Stimulated activated CD4-positive, alpha-beta T cell treated with anti-CD3 and anti-CD28 coated beads, Interleukin-15, amount 100 ng/mL, for 48 hours (primary cell): ENCODE data around the gene SEMA3G.

Source experiments
- DNase-seq, 2 donors: peaks; one replicate each; pipeline ENCODE4 v3.0.0-alpha.2; 2020; ENCODE audit warnings: low read depth in 2 of 2

SEMA3G gene

DNA sequence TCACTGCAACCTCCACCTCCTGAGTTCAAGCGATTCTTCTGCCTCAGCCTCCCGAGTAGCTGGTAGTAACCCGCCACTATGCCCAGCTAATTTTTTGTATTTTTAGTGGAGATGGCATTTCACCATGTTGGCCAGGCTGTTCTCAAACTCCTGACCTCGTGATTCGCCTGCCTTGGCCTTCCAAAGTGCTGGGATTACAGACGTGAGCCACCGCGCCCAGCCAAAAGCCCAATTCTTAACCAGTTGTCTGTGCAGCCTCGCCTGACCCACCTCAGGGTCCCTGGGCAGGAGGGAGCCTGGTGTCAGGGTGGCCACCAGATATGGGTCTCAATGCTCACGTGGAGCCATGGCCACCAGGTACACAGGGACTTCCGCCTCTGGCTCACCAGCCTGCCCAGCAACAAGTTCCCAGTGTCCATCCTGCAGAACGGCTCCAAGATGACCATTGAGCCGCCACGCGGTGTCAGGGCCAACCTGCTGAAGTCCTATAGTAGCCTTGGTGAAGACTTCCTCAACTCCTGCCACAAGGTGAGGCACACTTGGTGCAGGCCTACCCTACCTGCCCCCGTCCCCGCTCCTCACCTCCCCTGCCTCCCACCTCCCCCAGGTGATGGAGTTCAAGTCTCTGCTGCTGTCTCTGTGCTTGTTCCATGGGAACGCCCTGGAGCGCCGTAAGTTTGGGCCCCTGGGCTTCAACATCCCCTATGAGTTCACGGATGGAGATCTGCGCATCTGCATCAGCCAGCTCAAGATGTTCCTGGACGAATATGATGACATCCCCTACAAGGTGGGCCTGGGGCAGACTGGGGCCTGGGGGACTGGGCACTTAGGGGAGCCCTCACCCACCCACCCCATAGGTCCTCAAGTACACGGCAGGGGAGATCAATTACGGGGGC lies 48.6 kb downstream of the SEMA3G start:
- no peak for DNase-seq

DNA sequence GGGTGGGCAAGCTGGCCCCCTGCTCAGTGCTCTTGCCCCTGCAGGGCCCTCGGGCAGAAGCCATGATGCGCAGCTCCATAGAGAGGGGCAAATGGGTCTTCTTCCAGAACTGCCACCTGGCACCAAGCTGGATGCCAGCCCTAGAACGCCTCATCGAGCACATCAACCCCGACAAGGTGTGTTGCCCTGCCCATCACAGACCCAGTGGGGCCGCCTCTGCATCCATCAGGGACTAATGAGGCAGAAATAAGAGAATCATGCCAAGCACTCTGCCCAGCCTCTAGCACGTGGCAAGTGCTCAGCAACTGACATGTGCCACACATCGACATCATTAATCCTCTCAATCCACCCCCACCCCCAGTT lies 49.4 kb downstream of the SEMA3G start:
- no peak for DNase-seq

DNA sequence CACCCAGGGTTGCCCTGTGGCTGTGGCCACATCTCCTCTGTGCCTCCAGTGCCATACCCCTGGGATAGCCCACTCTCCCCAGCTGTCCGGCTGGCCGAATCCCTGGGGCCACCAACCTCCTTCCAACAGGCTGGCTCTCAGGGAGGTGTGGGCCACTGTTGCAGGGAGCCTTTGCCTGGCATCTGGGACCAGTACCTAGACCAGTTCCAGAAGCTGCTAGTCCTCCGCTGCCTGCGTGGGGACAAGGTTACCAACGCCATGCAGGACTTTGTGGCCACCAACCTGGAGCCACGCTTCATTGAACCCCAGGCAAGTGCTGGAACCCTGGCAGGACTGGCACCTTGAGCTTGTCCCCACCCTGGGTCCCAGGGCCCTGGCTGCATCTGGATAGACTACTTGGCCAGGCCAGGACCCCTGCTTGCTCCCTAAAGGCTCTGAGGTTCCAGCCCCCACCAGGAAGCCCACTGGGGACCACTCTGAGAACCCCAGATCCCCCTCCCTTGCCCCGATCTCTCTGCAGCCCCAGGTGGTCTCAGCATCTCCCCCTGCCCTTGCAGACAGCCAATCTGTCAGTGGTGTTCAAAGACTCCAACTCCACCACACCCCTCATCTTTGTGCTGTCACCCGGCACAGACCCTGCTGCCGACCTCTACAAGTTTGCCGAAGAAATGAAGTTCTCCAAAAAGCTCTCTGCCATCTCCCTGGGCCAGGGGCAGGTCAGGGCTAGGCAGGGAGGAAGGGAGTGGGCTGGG lies 50.0 kb downstream of the SEMA3G start:
- DNase-seq, result no peak

DNA sequence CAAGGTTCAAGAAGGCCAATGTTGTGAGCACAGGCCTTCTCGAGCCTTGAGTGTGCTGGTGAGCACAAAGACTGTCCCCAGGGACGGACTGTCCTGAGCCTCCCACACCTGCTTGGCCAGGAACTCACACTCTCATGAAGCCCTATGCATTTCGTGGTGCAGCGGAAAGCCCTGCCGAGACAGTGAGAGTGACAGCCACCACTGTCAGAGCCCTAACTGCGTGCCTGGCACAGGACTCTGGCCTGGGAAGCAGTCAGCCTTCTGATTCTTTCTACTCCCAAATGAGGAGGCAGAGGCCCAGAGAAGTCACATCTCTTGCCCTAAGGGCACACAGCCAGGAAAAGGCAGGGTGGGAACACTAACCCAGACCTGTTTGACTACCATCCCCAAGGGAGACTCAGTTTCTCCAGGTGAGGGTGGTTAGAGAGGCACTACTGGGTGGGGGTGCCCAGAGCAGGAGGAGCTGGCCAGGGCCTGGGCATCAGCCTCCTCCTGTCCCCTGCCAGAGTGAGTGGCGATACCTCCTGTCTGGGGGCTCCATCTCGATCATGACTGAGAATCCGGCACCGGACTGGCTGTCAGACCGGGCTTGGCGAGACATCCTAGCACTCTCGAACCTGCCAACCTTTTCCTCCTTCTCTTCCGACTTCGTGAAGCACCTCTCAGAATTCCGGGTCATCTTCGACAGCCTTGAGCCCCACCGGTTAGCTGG lies 50.8 kb downstream of the SEMA3G start:
- DNase-seq, result no peak

DNA sequence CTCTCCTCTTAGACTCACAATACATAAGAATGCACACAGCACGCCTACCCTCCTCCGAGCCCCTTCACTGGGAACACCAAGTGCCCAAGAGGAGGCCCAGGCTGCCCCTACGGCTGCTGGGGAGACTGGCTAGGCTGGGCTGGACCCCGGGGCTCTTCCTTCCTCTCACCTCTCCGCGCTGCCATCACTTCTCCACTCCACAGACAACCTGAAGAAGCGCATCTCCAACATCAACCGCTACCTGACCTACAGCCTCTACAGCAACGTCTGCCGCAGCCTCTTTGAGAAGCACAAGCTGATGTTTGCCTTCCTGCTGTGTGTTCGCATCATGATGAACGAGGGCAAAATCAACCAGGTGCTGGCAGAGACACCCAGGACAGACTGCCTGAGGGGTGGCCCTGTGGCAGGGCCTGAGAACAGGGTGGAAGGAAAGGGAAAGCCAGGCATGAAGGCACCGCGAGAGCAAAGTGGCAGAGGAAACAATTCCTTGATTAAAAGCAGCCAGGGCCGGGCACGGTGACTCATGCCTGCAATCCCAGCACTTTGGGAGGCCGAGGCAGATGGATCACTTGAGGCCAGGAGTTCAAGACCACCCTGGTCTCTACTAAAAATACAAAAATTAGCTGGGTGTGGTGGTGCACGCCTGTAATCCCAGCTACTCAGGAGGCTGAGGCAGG lies 51.6 kb downstream of the SEMA3G start:
- DNase-seq, result no peak

DNA sequence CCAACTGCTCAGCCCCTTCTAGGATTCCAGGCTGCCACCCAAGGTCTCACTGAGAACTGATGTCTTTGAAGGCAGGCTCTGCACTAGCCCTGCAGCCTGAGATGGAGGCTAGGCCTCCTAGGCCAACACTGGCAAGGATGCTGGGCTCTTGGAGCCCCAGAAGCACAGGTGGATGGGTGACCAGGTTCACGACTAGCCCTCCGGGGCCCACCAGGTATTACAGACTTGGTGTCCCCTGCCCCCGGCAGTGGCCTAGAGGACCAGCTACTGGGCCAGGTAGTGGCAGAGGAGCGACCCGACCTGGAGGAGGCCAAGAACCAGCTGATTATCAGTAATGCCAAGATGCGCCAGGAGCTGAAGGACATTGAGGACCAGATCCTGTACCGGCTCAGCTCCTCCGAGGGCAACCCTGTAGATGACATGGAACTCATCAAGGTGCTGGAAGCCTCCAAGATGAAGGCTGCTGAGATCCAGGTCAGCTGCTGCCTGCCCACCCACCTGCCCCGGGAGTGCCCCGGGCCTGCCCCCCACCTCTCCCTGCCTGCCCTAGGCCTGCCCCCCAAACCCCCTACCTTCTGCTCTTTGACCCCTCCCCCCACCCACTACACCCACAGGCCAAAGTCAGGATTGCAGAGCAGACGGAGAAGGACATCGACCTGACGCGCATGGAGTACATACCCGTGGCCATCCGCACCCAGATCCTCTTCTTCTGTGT lies 52.5 kb downstream of the SEMA3G start:
- DNase-seq, result no peak

DNA sequence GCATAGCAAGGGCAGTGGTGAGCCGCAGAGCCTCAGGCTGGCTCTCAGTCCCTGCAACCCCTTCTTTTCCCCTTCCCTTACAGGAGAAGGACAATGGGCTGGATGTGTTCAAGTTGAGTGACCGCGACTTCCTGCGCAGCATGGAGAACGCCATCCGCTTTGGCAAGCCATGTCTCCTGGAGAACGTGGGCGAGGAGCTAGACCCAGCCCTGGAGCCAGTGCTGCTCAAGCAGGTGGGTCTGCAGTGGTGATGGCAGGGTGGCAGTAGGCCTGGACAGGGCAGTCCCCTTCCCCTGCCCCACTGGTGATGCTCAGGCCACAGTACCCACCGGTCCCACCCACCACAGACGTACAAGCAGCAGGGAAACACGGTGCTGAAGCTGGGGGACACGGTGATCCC lies 53.8 kb downstream of the SEMA3G start:
- DNase-seq, result no peak

DNA sequence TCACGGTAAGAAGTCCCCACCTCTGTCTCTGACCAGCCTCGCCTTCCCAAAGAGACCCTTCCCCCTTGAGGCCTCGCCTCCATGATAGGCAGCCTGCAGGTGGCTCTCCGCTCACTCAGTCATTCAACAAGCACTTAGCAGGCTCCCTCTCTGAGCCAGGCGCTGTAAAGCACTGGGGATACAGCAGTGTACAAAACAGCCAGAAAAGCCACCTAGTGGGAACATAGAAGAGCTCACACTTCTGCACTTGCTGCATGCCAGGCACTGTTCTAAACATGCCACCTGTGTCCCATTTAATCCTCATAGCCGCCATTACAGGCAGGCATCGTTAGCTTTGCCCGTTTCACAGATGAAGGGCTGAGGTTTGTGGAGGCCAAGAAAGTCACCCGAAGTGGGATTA lies 56.0 kb downstream of the SEMA3G start:
- no peak for DNase-seq

DNA sequence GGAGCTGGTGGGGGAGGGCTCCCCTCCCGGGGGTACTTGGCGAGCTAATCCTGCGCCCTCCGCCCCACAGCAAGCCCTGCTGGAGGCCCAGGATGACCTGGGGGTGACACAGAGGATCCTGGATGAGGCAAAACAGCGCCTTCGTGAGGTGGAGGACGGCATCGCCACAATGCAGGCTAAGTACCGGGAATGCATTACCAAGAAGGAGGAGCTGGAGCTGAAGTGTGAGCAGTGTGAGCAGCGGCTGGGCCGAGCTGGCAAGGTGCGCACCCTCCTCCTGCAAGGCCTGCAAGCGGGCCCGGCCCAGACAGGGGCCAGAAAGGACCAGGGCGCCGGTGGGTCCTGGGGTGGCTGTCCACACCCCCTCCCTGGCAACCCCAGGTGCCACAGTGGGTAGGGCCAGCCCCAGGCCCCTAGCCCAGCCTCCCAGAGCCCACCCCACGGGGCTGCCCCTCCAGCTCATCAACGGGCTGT lies 56.5 kb downstream of the SEMA3G start:
- no peak for DNase-seq

DNA sequence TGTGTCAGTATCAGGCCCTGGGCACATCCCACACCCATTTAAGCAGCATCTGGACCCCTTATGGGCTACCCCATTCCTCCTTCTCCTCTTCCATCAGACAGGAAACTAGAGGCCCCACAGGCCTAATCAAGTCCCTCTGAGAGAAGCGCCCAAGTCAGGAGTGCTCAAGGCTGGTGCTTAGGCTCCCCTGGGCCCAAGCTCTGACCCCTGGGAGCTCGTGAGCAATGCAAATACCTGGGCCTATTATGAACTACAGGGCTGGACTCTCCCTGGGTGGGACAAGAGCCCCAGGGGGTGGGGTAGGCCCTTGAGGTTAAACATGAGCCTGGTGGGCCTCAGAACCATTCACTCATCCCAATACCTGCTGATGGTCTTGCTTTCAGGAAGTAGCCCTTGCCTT lies 57.4 kb downstream of the SEMA3G start:
- no peak for DNase-seq

DNA sequence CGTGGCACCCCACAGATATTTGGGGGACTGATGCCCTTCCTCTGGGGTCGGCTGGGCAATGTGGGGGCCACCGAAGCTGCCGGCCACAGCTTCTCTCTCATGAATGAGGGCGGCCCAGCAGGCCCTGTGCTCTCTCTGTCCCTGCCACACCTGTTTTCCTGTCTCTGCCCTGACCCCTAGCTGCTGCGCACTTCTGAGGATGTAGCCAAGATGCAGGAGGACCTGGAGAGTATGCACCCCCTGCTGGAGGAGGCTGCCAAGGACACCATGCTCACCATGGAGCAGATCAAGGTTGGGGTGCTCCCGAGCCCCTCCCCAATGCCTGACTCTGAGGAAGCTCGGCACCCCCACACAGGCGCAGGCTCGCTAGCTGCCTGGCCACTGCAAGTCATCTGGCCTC lies 59.7 kb downstream of the SEMA3G start:
- no peak for DNase-seq

DNA sequence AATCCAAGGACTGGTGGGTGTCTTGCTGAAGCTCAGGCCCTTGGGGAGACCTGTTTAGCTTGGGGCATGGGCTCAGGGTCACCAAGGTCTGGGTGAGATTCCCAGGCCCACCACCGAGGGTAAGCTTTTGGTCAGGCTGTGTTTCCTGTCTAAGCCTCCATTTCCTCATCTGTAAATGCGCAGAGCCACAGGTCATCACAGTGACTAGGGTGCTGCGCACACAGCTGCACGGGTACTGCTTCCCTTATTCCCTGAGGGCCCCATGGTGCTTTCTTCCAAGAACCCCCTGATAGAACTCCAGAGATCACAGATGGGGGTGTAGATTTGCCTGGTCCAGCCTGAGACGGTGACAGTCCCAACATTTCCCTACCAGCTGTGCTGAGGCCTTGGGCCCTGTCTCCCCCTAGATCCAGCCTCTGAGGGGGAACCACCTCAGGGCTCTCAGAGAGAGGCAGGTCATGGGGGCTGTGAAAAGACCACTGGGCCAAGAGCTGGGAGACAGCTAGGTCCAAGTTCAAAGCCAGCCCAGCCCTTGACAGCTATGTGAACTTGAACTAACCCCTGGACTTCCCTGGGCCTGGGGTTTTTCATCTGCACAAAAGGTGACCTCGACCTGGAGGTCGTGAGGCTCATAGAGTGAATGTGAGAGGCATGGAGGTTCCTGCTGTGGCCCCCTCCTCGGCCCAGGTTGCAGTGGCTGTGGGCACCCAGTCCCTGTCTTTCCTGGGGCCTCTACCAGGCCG lies 60.7 kb downstream of the SEMA3G start:
- no peak for DNase-seq

DNA sequence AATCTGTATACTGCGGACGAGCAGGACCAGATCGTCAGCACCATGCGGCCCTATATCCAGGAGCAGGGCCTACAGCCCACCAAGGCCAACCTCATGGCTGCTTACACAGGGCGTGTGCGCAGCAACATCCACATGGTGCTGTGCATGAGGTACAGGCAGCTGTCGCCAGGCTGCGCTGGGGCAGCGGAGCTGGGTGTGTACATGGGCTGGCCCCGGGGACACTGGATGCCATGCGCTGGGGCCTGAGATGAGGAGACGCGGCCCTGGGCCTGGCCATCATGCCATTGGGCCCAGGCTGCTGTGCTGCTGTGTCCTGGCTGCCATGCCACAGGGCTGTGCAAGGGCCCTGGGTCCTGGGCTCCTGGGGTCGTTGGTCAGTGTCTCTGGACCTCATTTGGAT lies 61.5 kb downstream of the SEMA3G start:
- no peak for DNase-seq
